Activated gamma-delta T cell treated with Interleukin-2 at 50 U/mL for 16 hours (primary cell): Measurements from ENCODE around the gene PPM1N.

ENCODE experiments used
- DNase-seq: peaks from one replicate; pipeline ENCODE4 v3.0.0-alpha.2; 2020

The PPM1N gene

GRCh38 chr19:45542234-45542668 lies 44.0 kb downstream of the PPM1N start:
- no peak for DNase-seq

GRCh38 chr19:45547211-45547770 lies 49.0 kb downstream of the PPM1N start:
- no peak for DNase-seq

- no peak for DNase-seq
Measured at GRCh38 chr19:45547965-45548609, 49.8 kb downstream of the PPM1N start.
